Neural progenitor cell (in vitro differentiated cells): ENCODE data around the gene LDLRAD4.

ENCODE experiments used
- EZH2 ChIP-seq: fragments of 200-600 bp; sonication (generic); IDR thresholded peaks from 2 replicates; pipeline ENCODE4 v1.6.1; 2017; ENCODE audit warnings: antibody characterized with exemption, mild to moderate bottlenecking, moderate library complexity
- TF ChIP-seq, protein P1 (sequence below): fragments of 200-600 bp; sonication (generic); IDR thresholded peaks from 2 replicates; pipeline ENCODE4 v1.5.1; 2017; ENCODE audit warnings: antibody characterized with exemption, mild to moderate bottlenecking

DNA sequence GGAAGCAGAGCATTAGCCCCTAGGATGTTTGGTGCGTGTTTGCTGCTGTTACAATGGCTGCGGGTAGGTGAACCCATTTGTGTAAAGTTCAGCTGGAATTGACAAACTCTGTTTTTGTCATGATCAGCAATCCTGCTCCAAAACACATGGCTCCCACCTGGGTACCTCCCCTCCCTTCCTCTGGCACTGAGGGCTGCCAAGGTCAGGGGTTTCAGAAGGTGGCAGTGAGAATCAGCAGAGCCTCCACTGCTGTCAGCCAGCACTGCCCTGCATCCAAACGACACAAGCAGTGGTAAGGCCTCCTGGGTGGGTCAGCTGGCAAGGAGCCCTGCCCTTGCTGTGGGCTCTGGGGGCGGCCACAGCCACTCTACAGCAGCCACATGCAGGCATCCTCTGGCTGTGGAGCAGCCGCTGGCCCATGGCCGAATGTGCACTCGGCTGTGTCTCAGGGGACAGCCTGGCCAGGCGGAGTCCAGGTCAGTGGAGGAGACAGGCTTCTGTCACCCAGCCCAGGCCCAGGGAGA, 32.8 kb upstream of the LDLRAD4 start:
- TF ChIP-seq, protein P1, sequence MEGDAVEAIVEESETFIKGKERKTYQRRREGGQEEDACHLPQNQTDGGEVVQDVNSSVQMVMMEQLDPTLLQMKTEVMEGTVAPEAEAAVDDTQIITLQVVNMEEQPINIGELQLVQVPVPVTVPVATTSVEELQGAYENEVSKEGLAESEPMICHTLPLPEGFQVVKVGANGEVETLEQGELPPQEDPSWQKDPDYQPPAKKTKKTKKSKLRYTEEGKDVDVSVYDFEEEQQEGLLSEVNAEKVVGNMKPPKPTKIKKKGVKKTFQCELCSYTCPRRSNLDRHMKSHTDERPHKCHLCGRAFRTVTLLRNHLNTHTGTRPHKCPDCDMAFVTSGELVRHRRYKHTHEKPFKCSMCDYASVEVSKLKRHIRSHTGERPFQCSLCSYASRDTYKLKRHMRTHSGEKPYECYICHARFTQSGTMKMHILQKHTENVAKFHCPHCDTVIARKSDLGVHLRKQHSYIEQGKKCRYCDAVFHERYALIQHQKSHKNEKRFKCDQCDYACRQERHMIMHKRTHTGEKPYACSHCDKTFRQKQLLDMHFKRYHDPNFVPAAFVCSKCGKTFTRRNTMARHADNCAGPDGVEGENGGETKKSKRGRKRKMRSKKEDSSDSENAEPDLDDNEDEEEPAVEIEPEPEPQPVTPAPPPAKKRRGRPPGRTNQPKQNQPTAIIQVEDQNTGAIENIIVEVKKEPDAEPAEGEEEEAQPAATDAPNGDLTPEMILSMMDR: no peak
- no peak for TF ChIP-seq EZH2
